A673 (cell line): ENCODE data around the gene FAM222B.

Experiments
- EZH2 ChIP-seq: fragments of 200-600 bp; sonication (generic); IDR thresholded peaks from 2 replicates; pipeline ENCODE4 v1.6.1; 2017; ENCODE audit warnings: borderline replicate concordance, low read depth, mild to moderate bottlenecking, mixed read lengths, antibody characterized with exemption, low read length; ENCODE audit not compliant: poor library complexity, severe bottlenecking
- TF ChIP-seq, protein P1 (sequence below): fragments of 300-800, 200-600 bp; sonication (generic); conservative IDR thresholded peaks from 2 replicates; pipeline ENCODE4 v1.5.1; 2017; ENCODE audit warnings: low read depth, mild to moderate bottlenecking, antibody characterized with exemption, low read length, moderate library complexity, mixed read lengths

DNA sequence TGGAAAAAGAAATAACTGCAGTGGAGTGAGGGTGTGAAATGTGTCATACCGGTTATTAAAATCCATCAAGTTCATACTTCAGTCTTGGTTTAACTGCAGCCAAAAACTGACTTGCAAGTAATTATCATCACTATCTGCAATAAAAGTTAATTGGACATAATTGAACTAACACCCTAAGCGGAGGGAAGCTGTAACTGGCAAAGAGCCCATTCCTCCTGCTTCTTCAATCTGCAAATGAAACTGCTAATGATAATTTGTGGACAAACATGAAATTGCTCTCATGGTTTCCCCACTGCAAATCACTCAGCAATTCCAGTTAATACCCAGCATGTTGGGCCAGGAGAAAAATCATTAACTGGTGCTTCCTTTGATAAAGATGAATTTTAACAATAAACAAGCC is 46.5 kb downstream of the FAM222B start:
- TF ChIP-seq, protein P1, sequence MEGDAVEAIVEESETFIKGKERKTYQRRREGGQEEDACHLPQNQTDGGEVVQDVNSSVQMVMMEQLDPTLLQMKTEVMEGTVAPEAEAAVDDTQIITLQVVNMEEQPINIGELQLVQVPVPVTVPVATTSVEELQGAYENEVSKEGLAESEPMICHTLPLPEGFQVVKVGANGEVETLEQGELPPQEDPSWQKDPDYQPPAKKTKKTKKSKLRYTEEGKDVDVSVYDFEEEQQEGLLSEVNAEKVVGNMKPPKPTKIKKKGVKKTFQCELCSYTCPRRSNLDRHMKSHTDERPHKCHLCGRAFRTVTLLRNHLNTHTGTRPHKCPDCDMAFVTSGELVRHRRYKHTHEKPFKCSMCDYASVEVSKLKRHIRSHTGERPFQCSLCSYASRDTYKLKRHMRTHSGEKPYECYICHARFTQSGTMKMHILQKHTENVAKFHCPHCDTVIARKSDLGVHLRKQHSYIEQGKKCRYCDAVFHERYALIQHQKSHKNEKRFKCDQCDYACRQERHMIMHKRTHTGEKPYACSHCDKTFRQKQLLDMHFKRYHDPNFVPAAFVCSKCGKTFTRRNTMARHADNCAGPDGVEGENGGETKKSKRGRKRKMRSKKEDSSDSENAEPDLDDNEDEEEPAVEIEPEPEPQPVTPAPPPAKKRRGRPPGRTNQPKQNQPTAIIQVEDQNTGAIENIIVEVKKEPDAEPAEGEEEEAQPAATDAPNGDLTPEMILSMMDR, result no peak
- no peak for TF ChIP-seq EZH2
